HG02571 (cell line): ENCODE results near the gene ASF1B.

Source experiments
- ATAC-seq: cut with Tn5 transposase; IDR thresholded peaks from one replicate; pipeline ENCODE4 v1.9.1; 2021; ENCODE audit warnings: mild to moderate bottlenecking, moderate library complexity; ENCODE audit not compliant: unreplicated experiment

ASF1B gene

DNA sequence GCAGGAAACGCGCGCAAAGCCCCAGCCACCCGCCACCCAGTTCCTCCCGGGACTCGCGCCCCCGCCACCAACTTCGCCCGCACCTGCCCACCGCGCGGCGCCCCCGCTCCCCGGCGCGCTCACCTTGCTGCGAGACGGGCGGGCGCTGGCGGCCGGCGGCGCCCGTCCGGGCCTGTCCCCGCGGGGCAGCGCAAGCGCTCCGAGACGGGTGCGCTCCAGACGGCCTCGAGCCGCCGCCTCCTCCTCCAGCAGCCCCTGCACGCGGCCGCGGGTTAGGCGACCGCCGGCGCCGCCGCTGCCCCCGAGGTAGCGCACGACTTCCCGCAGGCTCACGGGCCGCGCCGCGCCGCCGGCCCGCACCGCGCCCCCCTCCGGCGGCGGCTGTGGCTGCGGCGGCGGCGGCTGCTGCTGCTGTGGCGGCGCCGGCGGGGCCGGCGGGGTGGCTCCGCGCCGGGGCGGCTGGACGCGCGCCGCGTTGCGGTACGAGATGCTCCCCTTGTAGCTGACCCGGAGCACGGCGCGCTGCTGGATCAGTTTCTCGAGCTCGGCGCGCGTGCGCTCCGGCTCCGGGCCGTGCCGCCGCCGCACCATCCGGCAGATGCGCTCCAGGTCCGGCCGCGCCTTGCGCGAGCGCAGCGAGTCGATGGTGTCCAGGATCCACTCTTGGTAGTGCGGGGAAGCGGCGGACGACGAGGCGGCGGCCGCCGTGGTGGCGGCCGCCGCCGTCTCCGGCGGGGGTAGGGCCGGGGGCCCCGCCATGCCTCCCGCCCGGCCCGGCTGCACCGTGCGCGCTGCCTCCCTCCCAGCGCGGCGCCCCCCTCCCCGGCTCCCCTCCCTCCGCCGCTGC lies 46.5 kb downstream of the ASF1B start:
- ATAC-seq = no peak

DNA sequence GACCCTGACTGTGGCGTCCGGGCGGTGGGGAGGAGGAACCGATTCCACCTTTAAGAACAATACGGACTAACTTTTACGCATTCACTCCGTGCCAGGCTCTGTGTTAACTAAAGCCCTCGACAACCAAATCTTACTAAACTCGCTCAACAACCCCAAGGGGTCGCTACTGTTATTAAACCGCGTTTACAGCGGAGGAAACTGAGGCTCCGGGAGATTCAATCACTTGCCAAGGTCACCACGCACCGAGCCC lies 47.1 kb downstream of the ASF1B start:
- no peak for ATAC-seq

DNA sequence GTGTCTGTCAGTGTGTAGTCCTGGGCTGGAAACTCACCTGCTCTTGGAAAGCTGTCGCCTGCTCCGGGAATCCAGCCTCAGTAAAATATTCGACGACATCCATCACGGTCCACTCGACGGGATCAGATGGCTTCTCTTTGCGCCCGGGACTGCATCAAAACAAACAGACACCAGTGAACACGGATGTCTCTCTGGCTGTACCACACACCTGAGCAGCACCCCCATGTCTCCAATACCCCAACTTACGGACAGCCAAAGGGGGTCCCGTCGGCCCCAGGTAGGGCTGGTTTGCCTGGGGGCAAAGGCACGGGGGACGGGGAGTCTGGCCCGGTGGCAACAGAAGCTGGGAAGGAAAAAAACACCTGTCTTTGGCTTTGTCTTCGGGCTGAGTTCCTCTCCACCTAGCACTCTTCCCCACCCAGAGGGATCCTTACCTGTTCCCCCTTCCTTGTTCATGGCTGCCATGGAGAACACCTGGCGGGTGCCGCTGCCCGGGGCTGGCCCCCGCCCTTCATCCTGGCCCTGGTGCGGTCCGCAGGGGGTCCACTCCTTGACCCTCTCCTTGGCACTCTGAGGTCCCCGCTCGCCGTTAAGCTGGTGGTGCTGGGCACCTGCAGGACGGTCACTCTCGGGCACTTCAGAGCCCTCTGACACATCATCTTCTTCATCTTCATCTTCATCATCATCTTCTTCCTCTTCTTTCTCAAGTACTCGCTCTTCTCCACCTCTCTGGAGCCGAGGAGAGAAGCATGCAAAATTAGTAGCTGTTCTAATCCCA lies 47.6 kb downstream of the ASF1B start:
- no peak for ATAC-seq

DNA sequence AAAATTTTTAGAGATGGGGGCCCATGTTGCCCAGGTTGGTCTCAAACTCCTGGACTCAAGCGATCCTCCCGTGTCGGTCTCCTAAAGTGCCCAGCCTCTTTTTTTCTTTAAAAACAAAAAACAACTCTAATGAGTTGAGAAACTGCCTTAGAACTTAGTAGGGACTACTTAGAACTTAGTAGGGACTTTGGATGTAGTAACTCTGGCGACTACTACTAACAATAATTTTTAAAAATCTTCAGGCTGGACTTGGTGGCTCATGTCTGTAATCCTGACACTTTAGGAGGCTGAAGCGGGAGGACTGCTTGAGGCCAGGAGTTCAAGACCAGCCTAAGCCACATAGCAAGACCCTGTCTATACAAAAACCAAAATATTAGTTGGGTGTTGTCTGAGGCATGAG lies 50.3 kb downstream of the ASF1B start:
- ATAC-seq = no peak

DNA sequence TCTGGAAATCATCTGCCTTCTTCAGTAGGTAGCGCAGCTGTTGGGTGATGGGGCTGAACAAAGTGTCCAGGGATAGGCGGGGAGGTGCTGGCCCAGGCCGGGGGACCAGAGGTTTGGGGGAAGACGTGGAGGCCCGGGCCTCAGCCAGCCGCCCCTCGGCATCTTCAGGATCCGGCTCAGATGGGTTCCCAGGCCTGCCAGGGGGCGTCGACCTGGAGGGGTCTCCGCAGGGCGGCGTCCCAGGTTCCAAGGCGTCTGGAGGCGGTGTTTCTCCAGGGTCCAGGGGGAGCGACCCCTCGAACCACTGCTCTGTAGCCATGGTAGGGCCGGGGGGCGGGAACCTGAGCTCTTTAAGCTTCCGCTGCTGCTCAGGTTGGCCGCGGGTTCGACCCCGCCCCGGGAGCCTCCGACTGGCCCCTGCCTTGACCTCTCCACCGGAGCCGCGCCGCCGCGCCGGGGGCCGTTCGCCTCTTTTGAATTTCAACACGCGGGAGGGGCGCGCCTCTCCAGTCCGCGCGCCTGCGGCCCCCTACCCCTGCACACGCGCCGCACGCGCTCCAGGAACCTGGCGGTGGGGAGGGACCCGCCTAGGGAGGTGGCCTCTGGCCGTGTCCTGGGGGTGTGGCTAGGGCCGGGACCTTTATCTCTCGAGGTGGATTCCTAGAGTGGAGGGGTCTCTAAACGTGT lies 50.9 kb downstream of the ASF1B start, which contains the start of gene C19orf67:
C19orf67 (minus strand) TSS at position 475 of the 687 bp plus-strand sequence; CDS start at position 319, 156 bp downstream.
- no peak for ATAC-seq

DNA sequence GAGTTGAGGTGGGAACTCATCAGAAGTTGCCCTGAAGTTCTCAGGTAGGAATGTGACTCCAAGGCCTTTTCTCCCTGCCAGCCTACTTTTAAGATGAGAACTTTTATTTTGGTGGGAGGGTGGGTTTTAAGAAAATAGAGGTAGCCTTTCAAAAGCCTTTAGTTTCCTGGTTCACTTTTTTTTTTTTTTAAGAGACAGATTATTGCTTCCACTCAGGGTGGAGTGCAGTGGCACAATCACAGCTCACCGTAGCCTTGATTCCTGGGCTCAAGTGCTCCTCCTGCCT lies 53.8 kb downstream of the ASF1B start:
- ATAC-seq = no peak

DNA sequence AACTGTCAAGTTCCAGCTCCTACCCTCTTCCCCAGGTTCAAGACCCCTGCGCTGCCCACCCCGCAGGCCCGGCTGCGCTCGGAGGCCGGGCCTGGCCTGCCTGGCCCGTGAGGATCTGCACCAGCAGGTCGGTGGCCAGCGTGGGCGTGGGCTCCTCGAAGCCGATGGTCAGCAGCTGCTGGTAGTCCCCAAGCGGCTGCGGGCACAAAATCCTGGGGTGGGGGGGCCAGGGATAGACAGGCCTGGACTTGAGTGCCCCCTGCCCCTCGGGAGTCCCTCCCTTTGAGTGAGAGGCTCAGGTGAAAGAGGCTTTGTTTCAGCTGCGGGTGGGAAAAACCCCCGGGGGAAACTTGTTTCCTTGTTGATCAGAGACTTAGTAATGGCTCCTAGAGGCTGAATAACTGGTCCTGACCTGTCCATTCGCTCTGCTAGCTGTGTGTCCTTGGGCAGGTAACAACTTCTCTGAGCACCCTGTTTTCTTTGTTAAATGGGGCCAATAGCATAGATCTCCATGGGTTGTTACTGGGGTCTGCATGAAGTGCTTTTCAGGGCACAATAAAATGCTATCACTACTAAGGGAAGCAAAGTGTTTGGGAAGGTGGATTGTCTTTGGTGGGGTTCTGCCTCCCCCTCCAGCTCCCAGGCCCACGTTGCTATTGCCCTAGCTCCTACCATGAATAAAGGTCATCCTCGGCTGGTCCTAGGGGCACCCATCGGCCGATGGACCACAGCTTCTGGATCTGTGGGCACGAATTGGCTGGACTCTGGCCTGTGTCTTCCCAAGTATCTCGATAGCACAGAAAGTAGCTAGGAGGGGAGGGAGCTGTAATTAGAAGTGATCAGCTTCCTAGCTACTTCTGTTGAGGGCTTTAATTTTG lies 54.4 kb downstream of the ASF1B start:
- peak; percentile 13 for ATAC-seq

DNA sequence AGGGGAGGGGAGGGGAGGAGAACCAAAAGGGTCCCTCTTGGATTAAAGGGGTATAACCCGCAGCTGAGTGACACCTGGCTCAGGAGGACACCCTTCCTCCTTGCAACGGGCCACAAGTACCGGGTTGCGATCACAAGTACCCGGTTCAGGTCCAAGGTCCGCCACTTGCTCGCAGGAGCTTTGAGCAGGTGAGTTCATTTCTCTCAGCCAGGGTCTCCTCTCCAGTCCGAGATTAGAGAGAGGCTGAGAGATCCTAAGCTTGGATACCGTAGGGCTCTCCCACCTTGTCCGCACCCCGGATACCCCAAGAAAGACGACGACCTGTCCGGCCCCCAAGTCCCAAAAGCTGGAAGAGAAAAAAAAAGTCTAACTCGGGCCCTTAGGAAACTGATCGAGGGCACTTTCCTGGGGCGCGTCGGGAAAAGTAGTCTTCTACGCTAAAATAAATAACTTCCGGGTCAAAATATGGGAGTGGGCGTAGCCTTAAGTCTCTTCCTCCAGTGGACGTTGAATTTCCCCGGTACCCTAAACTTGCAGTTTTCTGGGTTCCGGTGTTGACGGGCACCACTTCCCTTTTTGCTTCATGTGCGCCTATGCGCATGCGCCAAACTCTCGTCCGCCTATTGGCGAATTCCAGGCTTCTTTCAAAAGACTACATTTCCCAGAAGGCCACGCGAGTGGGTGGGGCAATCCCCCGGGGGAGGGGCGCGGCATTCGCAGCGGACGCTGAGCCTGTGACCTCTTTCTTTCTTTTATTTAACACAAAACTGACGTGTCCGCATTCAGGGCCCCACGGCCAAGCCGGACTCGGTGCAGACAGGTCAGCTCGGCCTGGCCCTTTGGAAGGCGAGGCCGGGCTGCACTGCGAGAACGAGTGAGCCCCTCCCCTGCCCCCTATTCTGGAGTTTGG lies 55.2 kb downstream of the ASF1B start:
- ATAC-seq = peak; percentile 81

DNA sequence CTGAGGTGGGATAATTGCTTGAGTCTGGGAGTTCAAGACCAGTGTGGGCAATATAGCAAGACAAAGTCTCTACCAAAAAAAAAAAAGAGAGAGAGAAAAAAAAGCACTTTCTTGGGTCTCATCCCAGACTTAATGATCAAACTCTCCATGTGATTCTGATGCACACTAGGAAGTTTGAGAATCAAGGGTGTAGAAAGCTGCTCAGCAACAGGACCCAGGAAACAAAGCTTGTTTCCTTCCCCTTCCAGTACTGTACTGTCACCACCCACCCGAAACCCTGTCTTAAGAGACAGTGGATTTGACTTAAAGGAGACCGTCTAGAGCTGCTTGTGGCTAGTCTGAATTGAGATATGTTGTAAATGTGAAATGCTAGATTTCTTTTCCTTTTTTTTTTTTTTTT lies 58.0 kb downstream of the ASF1B start:
- no peak for ATAC-seq

DNA sequence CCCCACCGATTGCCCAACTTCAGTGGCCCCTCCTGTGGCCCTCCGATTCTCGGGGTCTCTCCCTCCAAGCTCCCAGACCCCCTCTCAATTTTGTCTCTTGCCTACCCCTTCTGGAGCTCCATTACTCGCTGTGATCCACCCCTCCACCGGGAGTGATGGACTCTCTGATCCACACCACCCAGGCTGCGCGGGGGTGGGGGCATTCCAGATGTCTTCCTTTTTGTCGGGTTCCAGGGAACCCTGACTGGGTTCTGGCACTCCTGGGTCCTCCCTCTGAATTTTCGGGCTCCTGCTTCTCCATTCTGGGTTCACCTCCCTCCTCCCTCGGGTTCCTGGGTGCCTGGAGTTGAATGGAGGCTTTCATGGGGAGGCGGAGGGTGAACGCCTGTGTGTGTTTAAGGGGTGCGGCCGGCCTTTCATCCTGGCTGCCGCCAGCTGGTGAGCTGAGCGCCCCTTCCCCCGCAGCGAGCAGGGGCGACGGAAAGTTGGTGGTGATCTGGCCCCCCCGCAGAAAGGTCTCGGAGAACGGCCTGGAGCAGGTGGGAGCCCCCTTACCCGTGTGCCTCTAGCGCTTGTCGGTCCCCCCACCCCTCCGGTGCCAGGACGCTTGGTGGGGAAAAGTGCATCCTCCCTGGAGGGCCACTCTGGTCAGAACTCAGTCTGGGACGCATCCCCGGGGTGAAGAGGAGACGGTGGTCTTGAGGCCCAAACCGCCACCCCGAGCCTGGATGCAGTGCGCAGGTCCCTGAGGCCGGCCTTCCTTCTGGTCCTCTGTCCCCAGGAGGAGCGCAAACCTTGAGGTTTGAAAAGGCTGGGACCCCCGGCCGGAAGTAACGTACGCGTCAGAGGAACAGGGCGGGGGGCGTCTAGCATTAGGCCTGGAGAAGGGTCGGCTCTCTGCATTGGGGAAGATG lies 62.2 kb downstream of the ASF1B start:
- no peak for ATAC-seq

DNA sequence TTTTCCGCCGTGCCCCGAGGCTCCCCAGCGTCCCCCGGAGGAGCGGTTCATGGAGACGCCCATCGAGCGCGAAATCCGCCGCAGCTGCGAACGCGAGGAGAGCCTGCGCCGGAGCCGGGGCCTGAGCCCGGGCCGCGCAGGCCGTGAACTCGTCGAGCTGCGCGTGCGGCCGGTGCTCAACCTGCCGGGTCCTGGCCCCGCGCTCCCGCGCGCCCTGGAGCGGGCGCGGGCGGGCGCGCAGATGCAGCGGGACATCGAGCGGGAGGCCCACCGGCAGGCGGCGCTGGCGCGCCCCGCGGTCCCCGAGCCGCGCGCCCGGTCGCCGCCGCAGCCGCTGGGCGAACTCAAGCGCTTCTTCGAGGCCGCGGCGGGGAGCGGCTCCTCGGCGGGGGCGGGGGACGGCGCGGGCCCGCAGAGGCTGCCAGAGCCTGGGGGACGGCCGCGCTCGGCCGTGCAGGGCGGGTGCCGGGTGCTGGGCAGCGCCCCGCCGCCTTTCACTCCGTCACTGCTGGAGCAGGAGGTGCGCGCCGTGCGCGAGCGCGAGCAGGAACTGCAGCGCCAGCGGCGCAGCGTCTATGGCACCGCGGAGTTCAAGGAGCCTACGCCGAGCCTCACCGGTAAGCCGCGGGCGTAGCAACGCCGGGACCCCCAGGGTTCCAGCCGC lies 63.0 kb downstream of the ASF1B start:
- peak; percentile 49 for ATAC-seq

DNA sequence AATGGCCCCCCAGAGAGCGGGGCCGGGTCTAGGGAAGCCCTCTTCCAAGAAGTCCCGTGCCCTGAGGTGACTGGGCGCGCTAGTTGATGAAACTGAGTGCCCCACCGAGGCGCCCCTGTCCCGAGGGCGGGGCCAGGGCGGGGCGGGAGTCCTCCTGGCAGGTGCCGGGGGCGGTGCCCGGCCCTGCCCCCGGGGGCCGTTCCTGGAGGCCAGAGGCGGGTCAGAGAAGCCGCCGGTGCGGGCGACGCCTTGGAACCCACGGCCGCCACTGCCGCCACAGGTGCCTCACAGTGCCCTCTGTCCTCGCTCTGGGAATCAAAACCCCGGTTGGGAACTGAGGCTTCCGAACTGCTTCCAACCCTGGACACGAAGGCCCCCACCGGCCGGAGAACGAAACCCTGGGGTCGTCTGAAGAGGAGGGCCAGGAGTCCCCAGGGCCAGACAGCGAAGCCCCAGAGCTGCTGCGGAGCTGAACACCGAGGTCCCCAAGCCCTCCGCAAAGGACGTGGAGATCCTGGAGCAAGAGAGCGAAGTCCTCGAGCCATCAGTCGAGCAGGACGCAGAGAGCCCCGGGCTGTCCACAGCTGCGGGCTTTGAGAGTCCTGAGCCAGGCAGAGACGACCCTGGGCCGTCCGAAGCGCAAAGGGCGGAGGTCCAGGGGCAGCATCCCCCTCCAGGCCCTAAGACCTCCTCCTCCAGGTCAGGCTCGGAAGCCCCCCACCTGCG lies 63.7 kb downstream of the ASF1B start, which contains the start of gene MISP3:
MISP3 (plus strand) TSS at position 252 of the 726 bp plus-strand sequence. CDS start 524 bp downstream, outside the sequence.
- ATAC-seq = no peak

DNA sequence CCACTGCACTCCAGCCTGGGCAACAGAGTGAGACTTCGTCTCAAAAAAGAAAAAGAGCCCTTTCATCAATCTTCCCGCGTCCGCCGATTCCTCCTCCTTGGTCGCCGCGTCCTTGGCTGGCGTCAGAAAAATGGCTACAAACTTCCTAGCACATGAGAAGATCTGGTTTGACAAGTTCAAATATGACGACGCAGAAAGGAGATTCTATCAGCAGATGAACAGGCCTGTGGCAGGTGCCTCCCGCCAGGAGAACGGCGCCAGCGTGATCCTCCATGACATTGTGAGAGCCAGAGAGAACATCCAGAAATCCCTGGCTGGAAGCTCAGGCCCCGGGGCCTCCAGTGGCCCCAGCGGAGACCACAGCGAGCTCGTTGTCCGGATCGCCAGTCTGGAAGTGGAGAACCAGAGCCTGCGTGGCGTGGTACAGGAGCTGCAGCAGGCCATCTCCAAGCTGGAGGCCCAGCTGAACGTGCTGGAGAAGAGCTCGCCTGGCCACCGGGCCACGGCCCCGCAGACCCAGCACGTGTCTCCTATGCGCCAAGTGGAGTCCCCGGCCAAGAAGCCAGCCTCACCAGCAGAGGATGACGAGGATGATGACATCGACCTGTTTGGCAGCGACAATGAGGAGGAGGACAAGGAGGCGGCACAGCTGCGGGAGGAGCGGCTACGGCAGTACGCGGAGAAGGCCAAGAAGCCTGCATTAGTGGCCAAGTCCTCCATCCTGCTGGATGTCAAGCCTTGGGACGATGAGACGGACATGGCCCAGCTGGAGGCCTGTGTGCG lies 65.9 kb downstream of the ASF1B start:
- no peak for ATAC-seq
